T-helper 22 cell (primary cell): ENCODE results near the gene DIRAS3.
"Not testable (repeated sequence)": the region's sequence is repeated elsewhere in the genome, so short reads cannot be mapped to it uniquely, and the experiment has no call there.

Source experiments
- DNase-seq: peaks from one replicate; pipeline ENCODE4 v3.0.0-alpha.2; 2020; ENCODE audit warnings: low read depth

Gene DIRAS3

DNA sequence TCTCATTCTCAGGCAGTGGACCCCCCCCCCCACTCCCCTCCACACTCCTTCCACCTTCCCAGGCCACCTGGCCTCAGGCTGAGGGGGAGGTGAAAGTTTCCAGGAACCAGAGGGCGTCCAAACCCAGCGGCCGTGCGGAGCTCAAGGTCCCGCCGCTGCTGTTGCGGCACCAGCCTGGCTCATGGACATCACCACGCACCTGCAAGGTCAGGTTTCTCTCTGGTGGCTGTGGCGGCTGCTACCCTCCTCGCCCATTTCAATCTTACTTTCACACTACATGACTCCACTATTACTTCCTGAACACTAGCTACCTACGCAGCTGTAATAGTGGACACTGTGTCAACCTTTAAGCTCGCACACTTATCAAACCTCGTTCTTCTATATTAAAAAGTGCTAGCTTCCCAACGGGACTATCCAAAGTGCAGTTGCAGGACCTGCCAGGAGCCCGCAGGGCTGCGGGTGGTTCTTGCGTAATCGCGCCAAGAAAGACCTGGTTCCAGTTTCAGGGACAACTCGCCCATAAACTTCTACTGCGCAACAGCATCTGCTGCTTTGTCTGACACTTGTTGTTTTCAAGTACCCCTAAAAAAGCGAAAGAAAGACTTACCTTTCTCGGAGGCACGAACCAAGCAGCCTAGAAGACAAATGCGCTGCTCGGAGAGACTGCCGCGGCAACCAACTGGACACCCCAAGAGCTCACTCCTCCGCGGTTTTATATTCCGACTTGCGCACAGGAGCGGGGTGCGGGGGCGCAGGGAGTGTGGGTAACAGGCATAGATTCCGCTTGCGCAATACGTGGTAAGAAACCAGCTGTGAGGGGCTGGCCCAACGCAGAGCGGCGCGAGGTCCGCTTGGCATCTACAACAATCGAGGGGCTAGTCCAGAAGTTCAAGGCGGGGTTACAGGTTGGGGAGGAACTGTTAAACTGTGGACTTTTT, at the start of gene DIRAS3:
DIRAS3 (minus strand) TSS at position 687 of the 938 bp plus-strand sequence. CDS start 3,330 bp downstream, outside the sequence.
- DNase-seq: no peak

- DNase-seq: no peak
Observed at GRCh38 chr1:68093737-68094136, 43.3 kb upstream of the DIRAS3 start.

GRCh38 chr1:68087184-68087583, 36.8 kb upstream of the DIRAS3 start:
- DNase-seq: no peak

- no peak for DNase-seq
Observed at GRCh38 chr1:68085752-68086151, 35.3 kb upstream of the DIRAS3 start.

GRCh38 chr1:68083686-68084085, 33.3 kb upstream of the DIRAS3 start:
- no peak for DNase-seq

DNA sequence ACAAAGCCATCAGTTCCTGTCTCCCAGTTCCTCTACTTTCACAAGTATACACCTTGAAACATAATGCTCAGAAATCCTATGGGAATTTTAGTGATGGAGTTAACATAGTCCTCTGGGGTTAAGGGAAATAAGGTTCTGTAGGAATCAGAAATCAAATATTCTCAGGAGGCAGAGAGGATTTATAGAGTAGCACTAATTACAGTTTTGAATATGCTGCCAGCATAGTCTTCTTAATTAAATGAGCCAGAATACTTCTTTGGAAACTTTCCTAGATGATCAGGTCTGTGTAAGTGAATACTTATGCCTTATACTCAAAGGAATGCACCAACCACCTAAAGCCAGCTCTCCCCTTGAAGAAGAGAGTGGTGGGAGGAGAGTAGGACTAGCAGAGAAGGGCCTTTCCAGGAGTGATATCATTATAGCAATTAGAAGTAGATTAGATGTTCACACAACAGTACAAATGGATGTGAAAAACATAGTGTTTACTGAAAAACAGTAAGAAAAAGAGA, 31.4 kb upstream of the DIRAS3 start:
- DNase-seq: no peak

DNA sequence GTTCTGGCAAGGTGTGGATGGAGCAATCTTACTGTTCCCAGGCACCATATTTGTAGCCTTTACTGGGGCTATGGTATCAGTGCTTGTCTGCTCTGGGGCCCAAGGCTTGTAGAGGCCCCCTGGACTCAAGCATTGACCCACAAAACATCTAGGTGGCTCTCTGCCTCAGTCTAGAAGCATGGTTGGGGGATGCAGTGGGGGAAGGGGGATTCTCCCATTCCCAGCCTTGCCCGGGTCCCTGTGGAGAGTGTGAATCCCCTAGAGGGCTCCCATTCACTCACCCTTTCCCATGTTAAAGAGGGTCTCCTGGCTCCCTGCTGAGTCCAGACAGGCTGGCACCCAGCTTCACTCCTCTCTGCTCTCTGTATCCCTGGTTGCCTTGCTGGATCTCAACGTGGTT, 28.2 kb upstream of the DIRAS3 start:
- no peak for DNase-seq

DNA sequence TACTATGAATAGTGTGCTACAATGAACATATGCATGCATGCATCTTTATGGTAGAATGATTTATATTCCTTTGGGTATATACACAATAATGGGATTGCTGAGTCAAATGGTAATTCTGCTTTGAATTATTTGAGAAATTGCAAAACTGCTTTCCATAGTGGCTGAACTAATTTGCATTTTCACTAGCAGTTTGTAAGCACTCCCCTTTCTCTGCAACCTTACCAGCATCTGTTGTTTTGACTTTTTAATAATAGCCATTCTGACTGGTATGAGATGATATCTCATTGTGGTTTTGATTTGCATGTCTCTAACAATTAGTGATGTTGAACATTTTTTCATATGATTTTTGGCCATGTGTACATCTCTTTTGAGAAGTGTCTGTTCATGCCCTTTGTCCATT, 24.0 kb upstream of the DIRAS3 start:
- DNase-seq: no peak

- DNase-seq: no peak
Observed at GRCh38 chr1:68065766-68066165, 15.3 kb upstream of the DIRAS3 start.

DNA sequence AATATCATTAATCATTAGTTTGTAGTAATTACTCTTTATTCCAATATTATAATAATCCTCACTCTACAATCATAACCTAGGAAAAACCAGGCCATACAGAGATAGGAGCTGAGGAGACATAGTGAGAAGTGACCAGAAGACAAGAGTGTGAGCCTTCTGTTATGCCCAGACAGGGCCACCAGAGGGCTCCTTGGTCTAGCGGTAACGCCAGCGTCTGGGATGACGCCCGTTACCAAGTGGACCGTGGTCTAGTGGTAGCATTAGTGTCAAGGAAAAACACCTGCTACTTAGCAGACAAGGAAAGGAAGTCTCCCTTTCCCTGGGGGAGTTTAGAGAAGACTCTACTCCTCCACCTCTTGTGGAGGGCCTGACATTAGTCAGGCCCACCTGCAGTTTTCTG, 7.6 kb upstream of the DIRAS3 start:
- DNase-seq: not testable (repeated sequence)

- DNase-seq: no peak
Observed at GRCh38 chr1:68057564-68057963, 7.1 kb upstream of the DIRAS3 start.

DNA sequence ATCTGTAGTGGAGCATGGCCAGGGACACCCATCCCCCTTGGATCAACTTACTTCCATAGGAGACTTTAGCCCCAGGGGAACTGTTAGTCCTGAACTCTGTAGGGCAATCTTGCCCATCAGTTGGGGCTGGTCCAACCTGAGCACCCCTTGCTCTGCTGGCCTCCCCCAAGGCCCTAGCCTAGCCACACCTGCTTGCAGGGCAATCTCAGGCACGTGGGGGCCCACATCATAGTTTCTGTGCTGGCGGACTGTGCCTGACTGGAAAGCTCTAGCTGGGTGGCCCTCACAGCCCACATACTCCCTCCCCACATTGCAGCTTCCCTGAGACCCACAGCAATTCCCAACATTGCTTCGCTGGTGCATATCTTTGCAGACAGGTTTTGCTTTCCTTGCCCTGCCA, 6.6 kb upstream of the DIRAS3 start:
- no peak for DNase-seq

DNA sequence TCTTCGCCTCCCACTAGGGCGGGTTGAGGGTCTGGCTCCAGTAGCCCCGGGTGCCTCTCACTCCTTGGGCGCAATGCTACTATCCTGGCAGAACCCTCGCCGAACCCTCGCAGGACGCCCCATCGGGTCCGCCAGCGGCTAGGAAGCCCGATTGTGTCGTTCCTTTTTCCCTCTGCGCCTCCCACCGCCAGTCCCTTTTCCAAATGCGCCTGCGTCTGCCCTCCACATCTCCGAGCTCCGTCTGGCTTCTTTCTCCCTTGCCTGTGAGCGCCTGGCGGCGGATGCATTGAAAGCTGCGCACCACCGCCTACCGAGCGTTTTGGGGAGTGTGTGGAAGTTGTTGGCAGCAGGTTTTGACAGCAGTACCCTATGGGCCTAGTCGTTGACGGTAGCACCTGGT, 1.0 kb upstream of the DIRAS3 start:
- no peak for DNase-seq

DNA sequence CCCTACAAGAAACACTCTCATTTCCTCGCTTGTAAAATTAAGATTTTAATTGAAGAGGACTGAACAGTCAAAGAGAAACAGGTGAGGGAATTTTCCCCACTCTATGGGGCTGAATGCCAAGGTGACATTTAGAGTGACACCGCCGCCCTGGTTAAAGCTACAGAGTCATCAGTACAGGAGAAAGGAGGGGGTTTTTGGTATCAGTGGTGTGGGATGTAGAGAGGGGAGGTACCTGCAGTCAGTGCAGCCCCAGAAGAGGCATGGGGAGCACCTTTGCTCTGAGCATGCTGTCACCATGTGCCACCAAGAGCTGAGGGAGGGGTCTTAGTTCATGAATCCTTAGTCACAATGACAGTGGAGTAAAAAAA, 2.8 kb downstream of the DIRAS3 start:
- DNase-seq: no peak

- no peak for DNase-seq
Observed at GRCh38 chr1:68046885-68047658, 3.4 kb downstream of the DIRAS3 start.

- no peak for DNase-seq
Observed at GRCh38 chr1:68046423-68046822, 4.0 kb downstream of the DIRAS3 start.

DNA sequence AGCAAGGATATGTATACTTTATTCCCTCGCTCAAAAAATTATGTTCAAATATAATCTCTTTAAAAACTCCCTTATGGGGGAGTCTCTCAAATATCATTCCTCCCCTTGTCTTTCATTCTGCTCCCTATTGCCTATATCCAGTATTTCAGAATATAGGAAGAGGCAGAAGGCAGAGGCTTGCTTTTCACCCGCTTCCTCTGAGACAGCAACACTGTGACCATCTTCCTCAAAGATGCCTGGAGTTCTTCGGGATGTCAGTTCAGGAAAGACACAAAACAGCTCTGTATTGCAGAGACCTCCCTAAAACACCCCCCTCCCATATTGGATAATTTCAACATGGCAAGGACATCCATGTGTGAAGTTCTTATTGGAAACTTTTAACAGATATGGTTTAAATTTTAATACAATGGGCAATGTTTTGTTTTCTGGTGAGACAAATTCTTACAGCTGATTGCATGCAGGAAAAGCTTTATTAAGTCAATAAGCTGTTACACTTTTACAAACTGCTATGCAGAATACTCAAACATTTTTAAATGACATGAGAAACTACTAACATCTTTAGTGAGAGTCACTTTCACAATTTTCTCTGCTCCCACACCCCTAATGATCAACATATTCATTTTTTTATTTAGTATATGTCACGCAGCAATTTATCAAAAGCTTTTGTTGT, 4.8 kb downstream of the DIRAS3 start:
- no peak for DNase-seq

- no peak for DNase-seq
Observed at GRCh38 chr1:68043443-68044090, 6.9 kb downstream of the DIRAS3 start.

GRCh38 chr1:68036946-68037345, 13.5 kb downstream of the DIRAS3 start:
- no peak for DNase-seq

DNA sequence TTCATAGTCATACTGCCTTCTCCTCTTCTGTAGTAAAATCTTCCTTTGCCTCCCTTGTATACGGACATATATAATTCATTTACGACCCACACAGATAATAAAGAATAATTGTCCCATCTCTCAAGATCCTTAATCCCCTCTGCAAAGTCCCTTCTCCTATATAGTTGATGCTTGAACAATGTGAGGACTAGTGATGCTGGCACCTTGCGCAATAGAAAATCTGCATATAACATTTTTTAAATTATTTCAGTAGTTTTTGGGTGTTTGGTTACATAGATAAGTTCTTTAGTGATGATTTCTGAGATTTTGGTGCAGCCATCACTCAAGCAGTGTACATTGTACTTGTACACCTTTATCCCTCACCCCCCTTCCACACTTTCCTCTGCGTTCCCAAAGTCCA, 21.0 kb downstream of the DIRAS3 start:
- no peak for DNase-seq

DNA sequence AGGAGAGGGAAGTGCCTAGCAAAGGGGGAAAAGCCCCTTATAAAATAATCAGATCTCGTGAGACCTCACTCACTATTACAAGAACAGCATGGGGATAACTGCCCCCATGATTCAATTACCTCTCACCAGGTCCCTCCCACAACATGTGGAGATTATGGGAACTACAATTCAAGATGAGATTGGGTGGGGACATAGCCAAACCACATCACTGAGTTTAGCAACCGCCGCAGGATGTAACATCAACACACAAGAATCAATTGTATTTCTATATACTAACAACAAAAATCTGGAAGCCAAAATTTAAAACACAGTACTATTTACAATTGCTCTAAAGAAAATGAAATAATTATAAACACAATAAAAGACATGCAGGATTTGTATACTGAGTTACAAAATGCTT, 21.9 kb downstream of the DIRAS3 start:
- no peak for DNase-seq
